HG03432 (cell line): ENCODE data around the gene NBPF4.
A peak's percentile ranks its signal among the peaks of the same experiment; 100 is the strongest.
"Not testable (repeated sequence)": the region's sequence is repeated elsewhere in the genome, so short reads cannot be mapped to it uniquely, and the experiment has no call there.

Experiments used
- ATAC-seq: cut with Tn5 transposase; IDR thresholded peaks from one replicate; pipeline ENCODE4 v1.9.1; 2021; ENCODE audit warnings: mild to moderate bottlenecking, moderate library complexity; ENCODE audit not compliant: unreplicated experiment

The NBPF4 gene

DNA sequence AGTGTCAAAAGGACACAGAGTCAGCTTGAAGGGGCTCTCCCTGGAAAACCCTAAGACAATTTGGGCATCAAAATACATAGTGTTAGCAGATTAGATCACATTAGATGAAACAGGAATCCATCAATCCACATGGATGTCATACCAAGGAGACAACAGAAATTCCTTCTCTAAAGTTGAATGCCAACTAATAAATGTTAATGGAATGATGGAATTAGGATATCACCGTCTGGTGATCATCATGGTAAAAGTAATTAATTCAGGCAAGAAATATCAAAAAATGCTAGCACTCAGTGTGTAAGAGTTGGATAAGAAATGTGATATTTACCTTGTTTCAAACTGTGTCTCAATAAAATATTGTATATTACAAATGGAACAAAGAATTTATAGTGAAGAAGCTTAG lies 32.9 kb downstream of the NBPF4 start:
- ATAC-seq: no peak

DNA sequence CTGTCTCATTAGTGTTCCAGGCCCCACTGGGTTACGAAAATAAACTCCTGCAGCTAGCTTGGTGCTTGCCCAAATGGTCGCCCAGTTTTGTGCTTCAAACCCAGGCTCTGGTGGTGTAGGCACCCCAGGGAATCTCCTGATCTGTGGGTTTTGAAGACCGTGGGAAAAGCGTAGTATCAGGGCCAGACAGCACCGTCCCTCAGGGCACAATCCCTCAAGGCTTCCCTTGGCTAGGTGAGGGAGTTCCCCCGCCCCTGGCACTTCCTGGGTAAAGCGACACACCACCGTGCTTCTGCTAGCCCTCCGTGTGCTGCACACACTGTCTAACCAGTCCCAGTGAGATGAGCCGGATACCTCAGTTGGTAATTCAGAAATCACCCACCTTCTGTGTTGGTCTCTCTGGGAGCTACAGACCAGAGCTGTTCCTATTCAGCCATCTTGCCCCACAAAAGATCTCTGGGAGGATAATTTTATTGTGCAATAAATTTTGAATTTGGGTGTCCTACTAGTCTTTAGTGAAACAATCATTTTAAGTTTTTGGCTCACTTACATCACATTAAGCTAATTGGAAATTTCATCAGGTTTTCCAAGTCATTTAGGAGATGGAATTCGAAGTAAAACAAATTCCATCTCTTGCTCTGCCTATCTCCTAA lies 34.3 kb downstream of the NBPF4 start:
- ATAC-seq: peak; percentile 47

DNA sequence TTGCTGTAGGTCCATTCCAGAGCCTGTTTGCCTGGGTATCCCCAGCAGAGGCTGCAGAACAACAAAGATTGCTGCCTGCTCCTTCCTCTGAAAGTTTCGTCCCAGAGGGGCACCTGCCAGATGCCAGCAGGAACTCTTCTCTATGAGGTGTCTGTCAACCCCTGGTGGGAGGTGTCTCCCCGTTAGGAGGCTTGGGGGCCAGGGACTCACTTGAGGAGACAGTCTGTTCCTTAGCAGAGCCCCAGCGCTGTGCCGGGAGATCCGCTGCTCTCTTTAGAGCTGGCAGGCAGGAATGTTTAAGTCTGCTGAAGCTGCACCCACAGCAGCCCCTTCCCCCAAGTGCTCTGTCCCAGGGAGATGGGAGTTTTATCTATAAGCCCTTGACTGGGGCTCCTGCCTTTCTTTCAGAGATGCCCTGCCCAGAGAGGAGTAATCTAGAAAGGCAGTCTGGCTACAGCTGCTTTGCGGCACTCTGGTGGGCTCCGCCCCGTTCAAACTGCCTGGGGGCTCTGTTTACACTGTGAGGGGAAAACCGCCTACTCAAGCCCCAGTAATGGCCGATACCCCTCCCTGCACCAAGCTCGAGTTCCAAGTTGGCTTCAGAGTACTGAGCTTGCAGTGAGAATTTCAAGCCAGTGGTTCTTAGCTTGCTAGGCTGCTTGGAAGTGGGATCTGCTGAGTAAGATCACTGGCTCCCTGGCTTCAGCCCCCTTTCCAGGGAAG lies 35.0 kb downstream of the NBPF4 start:
- ATAC-seq: no peak

DNA sequence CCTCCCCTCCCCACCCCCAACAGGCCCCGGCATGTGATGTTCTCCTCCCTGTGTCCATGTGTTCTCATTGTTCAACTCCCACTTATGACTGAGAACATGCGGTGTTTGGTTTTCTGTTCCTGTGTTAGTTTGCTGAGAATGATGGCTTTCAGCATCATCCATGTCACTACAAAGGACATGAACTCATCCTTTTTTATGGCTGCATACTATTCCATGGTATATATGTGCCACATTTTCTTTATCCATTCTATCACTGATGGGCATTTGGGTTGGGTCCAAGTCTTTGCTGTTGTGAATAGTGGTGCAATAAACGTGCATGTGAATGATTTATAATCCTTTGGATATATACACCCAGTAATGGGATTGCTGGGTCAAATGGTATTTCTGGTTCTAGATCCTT lies 40.3 kb downstream of the NBPF4 start:
- not testable (repeated sequence) for ATAC-seq

DNA sequence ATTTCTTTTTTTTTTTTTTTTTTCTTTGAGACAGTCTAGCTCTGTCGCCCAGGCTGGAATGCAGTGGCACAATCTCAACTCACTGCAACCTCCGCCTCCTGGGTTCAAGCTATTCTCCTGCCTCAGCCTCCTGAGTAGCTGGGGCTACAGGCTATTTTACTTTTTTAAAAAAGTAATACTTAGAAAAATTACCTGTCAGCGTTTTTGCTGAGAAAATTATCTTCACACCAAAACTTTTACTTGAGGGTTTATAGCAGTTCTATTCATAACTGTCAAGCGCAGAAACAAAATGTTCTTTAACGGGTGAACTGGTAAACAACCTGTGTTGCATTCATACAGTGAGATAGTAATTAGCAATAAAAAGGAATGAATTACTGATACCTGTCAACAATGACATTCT lies 42.2 kb downstream of the NBPF4 start:
- ATAC-seq: no peak

DNA sequence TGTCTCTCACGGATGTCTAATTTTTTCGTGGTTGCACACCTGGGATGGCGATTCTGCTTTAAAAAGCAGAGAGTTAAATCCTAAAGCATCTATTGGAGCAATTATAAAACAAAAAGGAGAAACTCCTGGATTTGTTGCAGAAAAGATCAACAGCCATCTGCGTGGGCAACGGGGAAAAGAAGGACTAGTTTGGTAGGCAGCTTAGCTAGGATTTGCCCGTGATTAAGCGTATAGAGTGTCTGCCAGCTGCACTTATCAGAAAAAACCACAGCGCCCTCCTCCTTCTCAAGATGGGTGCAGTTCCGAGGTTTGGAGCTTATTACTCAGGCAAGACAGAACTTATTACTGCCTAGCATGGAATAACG lies 43.2 kb downstream of the NBPF4 start:
- peak; percentile 41 for ATAC-seq

DNA sequence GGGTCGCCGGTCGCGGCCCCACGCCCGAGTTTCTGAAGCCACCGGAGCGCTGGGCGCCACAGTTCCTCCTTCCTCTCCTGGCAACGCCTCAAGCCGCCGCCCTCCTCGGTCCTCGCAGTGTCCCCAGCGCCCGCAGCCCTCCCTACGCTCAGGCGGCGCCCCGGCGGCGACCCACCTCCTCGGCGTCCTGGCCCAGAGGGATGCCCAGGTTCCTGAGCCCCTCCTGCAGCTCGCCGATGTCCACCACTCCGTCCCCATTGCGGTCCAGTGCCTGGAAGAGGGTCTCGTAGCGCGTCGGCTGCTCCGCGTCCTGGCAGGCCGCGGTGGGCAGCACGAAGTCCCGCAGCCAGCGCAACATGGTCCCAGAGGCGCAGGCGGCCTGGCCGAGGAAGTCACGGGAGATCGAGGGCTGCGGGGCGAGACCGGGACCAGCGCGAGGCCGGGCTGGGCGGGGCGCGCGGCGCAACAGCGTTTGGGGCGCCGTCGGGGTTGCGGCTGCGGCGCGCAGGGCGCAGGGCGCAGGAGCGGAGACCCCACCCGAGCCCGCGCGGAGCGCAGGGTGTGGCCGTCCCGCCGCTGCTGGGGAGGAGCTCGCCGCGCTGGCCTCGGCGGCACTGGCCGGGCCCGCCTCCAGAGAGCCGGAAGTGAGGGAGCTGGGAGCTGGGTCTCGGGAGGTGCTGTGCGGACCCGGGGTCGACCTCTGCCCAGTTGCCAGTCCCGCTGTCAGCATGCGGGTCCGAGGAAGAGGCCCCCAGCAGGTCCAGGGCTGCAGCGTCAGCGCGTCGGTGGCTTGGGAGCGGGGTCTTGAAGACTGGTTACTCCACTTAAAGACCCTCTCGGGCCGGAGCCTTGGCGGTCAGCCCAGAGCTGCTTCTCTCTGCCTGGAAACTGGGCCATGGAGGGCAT lies 43.8 kb downstream of the NBPF4 start, which contains the start of gene SLC25A24:
Gene SLC25A24 (minus strand): TSS at position 563 of the 906 bp plus-strand sequence. CDS start 205 bp downstream, at position 358.
- peak; percentile 94 for ATAC-seq

DNA sequence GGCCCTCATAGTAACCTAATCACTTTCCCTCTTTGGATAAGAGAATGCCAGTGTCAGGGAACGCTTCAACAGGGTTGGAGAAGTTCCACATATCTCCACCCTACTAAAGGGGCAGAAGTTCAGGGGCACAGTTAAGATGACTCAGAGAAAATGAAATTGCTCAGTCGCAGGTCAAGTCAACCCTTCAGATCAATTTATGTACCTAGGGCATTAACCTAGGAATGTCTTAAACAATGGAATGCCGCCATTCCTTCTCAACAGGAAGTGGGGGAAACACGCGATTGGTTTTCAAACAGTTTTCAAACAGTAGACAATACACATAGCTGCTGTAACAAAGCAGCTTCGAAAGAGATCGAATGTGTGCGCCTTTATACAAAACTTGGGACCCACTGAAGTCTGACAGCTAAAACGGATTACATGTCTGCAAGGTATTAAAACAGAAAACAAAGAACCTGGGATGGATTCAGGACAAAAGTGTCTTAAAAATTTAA lies 44.6 kb downstream of the NBPF4 start:
- ATAC-seq: no peak

DNA sequence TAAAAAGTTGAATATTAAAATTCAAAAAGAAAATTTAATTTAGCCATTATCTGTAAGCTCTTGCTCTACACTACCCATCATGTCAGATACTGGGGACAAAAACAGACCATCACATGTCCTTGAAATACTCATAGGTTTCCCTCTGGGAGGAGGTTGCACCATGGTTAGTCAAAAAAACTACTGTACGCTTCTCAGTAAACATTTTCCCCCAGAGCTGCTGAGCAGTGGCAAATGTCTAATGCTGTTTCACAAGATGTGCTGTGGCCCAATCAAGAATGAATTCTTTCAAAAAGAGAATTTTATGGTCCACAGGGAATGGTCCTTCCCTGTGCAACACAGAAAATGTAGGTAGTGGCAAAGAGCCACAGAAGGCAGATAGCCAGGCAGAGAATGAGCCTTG lies 49.8 kb downstream of the NBPF4 start:
- ATAC-seq: no peak

DNA sequence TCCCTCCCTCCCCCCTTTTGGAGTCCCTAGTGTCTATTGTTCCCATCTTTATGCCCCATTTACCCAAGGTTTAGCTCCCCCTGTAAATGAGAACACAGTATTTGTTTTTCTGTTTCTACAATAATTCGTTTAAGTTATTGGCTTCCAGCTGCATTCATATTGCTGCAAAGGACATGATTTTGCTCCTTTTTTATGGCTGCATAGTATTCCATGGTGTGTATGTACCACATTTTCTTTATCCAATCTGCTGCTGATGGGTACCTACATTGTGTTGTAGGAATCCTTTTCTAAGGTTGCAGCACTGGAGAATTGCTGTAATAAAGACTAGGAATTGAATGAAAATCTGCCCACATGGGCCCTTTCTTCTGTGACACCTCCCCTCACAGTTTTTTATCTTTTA lies 50.5 kb downstream of the NBPF4 start:
- ATAC-seq: no peak

DNA sequence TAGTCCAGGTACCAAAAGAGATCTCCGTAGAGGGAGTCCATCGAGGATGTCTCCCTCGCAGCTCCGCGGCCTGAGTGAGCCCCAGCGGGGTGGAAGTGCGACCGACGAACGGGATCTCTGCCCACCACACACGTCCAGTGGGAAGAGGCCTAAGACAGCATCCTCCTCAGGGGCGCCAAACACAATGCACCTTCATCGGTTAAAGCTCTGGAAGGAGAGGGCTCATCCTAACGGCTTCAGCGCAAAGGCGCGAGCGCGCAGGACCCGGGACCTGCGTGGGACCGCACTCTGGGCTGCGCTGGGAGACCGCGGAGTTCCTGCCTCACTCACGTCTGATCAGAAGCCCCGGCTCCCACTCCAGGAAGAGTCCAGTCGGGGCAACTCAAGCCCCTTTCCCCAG lies 51.3 kb downstream of the NBPF4 start:
- no peak for ATAC-seq

DNA sequence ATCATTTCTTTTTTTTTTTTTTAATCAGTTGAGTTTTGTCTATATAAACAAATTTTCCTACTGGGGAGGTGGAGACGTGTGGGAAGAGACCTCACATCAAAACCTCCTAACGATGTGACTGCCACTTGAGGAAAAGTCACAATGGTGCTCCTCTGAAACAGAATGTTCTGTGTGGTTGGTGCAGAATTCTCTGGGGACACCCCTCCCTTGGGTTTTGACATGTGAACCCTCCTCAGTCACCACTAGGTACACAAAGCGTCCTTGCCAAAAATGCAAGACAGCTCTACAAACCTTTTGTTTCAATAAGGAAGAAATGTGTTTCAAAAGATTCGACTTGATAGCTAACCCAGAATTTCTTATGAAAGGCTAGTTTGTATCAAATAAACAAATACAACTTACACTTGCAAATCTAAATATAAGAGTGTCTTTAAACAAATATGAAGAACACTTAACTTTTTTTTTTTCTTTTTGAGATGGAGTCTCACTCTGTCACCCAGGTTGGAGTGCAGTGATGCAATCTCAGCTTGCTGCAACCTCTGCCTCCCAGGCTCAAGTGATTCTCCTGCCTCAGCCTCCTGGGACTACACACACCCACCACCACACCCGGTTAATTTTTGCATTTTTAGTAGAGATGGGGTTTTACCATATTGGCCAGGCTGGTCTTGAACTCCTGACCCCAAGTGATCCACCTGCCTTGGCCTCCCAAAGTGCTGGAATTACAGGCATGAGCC lies 53.0 kb downstream of the NBPF4 start:
- peak; percentile 60 for ATAC-seq

DNA sequence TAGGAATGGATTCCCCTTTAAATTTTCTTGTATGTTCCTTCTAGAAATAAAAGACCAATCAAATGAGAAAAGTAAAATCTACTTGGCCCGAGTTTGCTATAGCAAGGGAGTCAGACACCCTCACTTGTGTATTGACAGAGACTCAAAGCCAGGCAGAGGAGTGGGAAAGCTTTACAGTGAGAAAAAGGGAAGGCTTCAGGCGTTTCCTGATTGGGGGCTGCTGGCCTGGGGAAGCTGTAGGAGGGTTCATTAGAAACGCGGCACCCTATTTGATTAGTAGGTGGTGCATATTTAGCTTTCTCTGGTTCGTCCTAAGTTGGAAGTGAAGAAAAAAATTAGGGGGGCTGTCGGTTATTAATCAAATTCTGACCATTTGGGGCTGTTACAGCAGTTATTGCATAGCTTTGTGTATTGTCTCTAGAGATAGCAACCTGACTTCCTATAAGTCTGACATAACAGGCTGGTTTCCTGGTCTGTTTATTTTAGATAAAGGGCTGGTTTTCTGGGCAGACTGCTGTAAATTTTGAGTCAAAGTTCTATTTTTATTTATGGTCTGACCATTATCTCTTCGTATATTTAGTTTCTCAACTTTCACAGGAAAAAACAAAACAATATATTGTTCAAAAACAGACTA lies 53.8 kb downstream of the NBPF4 start:
- ATAC-seq: no peak

DNA sequence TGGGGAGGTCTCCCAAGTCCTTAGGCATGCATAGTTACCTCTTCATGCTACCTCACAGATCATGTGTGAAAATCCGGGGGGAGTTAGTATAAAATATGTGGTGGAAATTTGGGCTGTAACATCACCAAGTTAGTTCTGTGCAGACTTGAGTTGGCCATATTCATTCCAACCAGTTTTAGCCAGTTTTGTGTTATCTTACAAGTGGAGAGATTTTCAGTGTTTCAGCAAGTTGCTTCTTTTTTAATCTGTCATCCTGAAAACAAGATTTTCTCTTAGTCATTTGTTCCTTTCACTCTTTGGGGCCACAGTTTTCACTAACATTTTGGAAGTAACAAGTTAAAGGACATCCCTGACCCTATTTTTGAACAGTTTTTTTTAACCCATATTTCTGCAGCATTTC lies 55.1 kb downstream of the NBPF4 start:
- ATAC-seq: no peak

DNA sequence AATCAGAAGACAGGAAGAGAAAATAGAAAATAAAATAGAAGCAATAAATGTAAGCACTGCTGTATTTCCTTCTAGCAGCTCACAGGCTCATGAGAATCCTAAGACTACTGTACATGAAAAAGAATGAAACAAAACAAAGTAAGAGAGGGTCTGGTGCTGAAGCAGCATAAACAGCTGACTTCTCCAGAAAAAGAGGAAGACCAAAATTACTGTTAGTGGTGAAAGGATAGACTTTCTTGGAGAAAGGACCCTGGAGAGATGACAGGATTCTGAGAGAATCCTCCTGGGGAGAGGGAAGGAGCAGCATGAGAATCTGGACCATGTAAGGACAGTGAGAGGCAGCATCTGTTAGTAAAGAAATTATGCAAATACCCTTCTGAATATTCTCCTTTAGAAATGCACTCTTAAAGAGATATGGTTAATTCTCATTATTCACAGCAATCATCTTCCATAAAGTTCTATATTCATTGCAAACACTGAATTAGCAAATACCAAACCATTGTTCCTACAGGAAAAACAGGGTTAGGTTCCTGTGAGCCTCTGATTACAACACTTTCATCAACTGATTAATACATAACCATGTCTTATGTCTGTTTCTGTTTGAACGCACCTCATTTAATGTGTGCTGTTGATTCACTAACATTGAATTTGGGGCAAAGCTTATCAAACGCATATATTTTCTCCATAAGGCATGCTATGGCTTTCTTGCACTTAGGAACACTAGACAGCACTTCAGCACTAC lies 60.7 kb downstream of the NBPF4 start:
- ATAC-seq: no peak

DNA sequence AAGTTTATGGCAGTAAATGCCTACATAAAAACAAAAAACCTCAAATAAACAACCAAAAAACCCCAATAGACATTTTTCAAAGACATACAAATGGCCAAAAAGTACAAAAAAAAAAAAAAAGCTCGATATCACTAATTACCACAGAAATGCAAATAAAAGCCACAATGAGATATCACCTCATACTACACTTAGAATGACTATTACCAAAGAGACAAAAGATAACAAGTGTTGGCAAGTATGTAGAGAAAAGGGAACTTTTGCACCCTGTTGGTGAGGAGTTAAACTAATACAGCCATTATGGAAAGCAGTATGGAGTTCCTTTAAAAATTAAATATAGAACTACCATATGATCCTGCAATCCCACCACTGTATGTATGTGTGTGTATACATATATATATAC lies 64.9 kb downstream of the NBPF4 start:
- ATAC-seq: no peak
